HG03066 (cell line): Measurements from ENCODE around the gene MYL6B.
"Not testable (repeated sequence)": the region's sequence is repeated elsewhere in the genome, so short reads cannot be mapped to it uniquely, and the experiment has no call there.

Experiments used
- ATAC-seq: cut with Tn5 transposase; IDR thresholded peaks from one replicate; pipeline ENCODE4 v1.9.1; 2021; ENCODE audit warnings: low read depth; ENCODE audit not compliant: unreplicated experiment

The MYL6B gene

GRCh38 chr12:56151672-56152131 lies 685 bp upstream of the MYL6B start:
- ATAC-seq: peak; percentile 46

DNA sequence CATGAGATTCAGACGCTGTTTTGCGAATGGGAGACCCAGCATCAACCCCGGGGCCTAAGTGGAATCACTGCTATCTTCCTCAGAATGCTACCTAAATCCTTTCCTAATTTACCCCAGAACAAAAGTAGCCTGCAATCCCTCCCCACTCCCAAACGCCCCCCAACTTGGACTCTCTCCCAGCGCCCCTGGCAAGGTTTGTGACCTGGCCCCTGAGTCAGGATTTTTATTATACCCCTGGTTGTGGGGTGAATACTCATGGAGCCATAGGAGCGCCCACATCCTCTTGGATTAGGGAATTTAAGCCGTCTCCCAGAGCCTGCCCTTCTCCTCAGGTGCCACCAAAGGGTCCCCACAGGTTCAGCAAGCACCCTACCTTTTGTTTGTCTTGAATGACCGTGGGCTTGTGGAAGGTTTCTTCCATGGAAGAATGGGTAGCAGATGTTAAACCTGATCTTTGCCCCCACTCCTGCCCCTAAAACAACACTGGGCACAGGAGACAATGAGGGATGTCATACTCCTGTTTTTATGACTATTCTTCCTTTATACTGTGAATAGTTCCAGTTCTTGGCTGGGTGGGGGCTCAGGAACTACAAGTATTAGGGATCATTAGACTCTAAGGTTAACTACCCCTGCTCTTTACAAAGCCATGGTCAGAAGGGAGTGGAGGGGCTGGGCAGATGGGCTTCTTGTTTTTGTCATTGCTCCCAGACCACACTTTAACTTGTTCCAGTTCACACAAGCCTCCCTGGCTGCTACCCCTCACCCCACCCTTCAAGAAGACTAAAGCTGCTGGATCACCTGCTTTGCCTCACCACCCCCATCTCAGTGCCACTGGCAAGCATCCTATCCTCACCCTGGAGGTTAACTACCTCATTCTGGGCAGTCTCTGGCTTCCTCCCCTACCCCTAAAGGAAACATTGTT lies 630 bp downstream of the MYL6B start:
- no peak for ATAC-seq

GRCh38 chr12:56153678-56154065 lies 1.3 kb downstream of the MYL6B start:
- ATAC-seq: no peak

DNA sequence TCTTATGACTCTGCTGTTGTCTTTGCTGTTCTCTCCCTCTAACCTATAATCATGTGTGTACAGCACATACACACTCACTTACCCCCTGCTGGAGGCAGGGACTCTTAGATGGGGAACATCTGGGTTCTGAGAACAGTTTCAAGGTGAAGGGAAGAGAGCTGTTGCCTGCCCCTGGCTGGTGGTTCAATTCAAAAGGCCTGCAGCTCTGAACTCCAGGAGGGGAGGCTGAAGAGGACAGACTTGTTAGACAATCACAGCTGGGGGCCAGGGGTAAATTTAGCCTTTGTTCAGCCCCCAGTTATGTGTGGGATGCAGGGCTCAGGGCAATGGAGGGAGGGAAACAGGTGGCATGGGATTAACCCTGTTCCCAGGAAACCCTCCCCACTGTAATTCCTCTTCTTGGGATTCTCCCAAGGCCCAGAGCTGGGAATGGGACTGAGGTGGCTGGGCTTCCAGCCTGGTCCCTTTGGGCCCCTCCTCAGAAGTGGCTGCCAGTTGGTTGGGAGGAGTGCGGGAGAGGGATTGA lies 1.9 kb downstream of the MYL6B start:
- ATAC-seq: no peak

DNA sequence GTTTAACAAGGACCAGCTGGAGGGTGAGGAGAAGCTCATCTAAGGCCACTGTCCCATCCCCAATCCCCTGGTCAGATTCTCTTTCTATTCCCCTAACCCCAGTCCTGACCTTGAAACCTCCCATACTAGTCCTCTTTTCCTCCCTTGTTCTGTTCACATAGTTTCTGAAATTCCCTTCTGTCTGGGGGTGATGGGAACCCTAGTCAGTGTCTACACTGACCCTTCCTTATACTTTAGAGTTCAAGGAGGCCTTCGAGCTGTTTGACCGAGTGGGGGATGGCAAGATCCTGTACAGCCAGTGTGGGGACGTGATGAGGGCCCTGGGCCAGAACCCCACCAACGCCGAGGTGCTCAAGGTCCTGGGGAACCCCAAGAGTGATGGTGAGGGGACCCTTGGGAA lies 2.4 kb downstream of the MYL6B start:
- ATAC-seq: no peak

- no peak for ATAC-seq
Observed at GRCh38 chr12:56155256-56155845, 3.0 kb downstream of the MYL6B start.

DNA sequence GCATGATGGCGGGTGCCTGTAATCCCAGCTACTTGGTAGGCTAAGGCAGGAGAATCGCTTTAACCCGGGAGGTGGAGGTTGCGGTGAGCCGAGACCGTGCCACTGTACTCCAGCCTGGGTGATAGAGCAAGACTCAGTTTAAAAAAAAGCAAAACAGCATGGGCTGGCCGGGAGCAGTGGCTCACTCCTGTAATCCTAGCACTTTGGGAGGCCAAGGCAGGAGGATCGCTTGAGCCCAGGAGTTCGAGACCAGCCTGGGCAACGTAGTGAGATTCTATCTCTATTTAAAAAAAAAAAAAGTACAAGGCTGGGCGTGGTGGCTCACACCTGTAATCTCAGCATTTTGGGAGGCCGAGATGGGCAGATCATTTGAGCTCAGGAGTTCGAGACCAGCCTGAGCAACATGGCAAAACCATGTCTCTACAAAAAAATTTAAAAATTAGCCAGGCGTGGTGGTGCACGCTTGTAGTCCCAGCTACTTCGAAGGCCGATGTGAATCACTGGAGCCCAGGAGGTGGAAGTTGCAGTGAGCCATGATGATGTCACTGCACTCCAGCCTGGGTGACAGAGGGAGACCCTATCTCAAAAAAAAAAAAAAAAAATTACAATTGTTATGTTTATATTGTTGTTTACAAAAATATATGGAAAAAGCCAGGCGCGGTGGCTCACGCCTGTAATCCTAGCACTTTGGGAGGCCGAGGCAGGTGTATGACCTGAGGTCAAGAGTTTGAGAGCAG lies 4.2 kb downstream of the MYL6B start:
- not testable (repeated sequence) for ATAC-seq

- ATAC-seq: peak; percentile 46
Observed at GRCh38 chr12:56157201-56158028, 5.0 kb downstream of the MYL6B start.

- ATAC-seq: peak; percentile 84
Observed at GRCh38 chr12:56158029-56158925, 5.9 kb downstream of the MYL6B start, which contains the start of gene MYL6. Gene MYL6 (plus strand): TSS chr12:56158359. CDS start chr12:56158402, 43 bp downstream.

DNA sequence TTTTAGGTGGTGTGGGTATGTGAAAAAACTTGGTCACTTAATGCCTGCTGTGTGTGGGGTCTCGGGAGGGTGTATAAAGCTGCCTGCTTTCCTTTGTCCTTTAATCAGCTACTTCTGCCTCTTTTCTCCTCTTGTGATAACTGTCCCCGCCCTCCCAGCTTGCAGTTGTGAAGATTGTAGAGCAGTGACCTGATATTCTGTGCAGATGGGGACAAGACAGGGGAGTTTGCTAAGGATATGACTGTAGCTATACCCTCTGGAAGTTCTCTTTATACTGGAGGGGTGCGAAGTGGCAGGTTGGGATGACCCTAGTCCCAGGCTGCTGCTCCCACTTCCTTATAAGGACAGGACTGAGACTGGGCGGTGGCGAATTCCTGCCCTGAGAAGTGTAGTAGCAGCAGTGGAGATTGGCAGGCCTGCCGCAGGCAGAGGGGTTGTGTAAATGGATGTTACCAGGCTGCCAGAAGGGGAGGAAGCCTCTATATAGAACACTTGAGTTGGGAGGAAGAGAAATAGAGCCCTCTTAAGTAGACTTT lies 6.6 kb downstream of the MYL6B start:
- no peak for ATAC-seq

DNA sequence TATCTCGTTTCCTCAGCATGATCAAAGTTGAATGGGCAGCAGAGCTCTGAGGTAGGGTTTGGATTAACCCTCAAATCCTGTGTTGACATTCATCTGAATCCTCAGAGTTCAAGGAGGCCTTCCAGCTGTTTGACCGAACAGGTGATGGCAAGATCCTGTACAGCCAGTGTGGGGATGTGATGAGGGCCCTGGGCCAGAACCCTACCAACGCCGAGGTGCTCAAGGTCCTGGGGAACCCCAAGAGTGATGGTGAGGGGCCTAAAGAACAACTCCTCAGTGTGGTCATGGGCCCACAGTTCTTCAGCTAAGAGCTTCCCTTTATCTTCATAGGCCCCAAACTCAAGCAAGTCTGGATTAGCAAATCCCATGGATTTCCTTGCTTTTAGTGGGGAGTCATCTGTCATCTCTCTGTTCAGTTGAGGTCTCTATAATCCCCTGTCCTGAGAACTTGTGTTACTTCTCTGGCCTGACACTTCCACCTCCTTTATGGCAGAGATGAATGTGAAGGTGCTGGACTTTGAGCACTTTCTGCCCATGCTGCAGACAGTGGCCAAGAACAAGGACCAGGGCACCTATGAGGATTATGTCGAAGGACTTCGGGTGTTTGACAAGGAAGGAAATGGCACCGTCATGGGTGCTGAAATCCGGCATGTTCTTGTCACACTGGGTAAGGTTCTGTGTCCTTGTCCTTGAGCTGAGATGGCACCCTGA lies 7.2 kb downstream of the MYL6B start:
- ATAC-seq: no peak

DNA sequence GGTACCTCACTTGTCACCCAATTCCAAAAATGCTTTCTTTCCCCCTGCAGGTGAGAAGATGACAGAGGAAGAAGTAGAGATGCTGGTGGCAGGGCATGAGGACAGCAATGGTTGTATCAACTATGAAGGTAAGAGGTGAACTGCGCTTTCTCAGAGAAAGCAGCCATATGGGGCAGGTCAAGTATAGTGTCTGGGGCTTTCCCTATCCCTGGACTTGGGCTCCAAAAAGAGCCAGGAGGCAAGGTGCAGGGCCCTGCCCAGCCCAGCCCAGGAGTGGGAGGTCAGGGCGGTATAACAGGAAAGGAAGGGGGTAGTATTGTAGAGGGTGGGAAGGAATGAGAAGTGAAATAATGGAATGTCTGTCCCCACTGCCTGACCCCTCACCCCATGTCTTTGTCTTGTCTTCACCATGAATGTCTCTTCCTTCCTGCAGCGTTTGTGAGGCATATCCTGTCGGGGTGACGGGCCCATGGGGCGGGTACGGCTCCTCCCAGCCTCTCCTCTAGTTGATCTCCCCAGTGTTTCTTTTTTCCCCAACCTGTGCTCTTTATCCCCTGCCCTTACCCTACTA lies 7.9 kb downstream of the MYL6B start:
- ATAC-seq: no peak

DNA sequence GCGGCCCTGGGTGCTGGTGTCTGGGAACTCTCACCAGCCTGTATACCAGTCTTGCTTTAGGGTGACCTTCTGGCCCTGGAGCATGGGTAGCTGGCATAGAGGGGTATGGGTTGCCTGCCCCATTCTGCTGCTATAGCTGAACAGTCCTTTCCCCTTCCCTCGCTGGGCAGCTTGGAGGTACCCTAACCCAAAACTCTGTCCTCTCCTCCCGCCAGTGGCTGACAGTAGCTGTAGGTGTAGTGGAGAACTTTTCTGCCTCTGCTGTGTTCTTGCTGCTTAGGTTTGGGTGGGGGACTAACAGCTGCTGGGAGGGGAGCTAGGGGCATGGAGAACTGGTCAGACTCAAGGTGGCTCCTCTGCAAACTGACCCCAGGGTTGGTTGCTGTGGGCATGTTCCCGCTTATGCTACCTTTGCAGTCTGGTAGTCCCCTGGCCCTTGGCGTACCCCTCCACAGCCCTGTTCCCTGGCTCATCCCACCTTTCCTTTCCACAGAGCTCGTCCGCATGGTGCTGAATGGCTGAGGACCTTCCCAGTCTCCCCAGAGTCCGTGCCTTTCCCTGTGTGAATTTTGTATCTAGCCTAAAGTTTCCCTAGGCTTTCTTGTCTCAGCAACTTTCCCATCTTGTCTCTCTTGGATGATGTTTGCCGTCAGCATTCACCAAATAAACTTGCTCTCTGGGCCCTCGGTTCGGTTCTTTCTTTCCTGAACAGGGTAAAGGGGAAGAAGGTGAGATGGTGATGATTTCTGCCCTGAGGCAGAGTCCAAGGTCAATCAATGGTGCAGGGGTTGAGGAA lies 8.7 kb downstream of the MYL6B start:
- ATAC-seq: no peak

DNA sequence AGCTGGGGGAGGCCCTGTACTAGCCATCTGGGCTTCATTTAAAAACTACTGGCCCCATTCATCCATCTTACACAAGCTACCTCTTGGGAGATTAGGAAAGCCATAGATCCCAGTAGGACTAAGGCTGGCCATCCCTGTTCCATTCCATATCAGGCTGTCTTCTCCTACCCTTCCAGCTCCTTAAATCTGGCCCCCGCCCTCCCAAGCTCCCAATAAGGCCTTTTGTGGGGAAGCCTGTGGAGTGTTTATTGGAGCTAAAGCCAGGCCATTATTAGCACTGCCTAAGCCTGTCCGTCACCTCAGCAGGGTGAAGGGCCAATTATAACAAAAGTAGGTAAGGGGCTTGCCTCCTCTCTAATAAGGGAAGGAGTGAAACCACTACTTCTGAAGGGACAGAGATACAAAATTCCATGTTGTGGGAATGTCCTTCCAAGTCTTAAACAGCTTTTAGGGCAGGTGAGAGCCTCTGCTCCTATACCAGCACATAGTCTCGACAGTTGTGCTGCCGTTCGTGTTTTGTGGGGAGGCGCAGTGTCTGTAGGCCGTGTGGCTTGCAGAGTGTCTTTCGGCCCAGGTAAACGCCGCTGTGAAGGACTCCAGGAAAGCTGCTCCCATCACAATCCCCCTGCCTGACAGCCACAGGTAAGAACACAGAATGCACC lies 9.4 kb downstream of the MYL6B start:
- no peak for ATAC-seq

- no peak for ATAC-seq
Observed at GRCh38 chr12:56162468-56163290, 10.3 kb downstream of the MYL6B start.
